ENCODE results near the gene MAPK7.

The MAPK7 gene

DNA sequence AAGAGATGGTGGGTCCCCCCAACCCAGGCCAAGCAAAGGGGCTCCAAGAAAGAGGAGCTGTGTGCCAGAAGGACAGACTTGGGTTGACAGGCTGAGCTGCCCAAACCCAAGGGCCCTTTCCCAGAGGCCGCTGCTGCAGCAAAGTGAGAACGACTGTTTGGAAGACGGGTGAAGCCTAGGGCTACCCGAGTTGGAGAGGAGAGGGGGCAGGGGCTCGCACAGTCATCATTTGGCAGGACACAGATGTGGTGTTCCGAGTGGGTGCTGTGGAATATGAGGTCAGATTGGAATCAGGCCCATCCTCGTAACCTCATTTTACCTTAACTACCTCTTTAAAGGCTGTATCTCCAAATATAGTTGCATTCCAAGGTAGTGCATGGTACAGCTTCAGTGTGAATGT, 14.0 kb downstream of the MAPK7 start:
- no peak for DNase-seq (ENCODE audit: low read depth in 2 of 3, low spot score in 1 of 3)

GRCh38 chr17:19397556-19398041, 19.3 kb downstream of the MAPK7 start:
- no peak for DNase-seq (ENCODE audit: low read depth in 2 of 3, low spot score in 1 of 3)

GRCh38 chr17:19398301-19399181, 20.2 kb downstream of the MAPK7 start:
- no peak for DNase-seq (ENCODE audit: low read depth in 2 of 3, low spot score in 1 of 3)

DNA sequence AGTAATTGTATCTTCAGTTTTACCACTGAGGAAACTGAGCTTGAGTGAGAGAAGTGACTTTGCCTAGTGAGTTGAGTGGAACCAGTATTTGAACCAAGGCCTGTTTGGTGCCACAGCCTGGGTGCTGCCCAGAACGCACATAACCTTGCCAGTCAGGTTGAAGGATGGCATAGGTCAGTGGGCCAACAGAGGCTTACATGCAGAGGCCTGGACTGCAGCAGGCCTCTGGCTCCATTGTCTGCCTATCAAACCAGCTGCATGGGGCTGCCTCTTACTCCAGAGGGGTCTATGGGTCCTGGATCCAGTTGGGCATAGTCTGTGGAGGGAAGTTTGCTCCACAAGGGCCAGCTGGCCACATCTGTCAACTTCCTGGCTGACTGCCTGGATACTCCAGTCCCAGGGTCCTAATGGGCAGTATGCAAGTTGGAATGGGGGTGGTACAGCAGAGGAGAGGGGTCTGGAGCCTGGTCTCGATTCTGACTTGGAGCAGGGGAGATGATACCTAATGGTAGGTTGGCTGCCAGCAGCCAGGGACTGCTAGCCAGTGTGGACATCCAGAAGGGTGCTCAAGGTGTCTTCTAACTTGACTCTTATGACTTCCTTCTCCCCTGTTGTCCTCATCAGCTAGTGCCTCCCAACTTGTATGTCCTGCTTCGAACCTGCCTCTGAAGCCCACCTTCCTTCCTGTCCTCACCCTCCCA, 21.6 kb downstream of the MAPK7 start:
- DNase-seq (ENCODE audit: low read depth in 2 of 3, low spot score in 1 of 3): no peak

DNA sequence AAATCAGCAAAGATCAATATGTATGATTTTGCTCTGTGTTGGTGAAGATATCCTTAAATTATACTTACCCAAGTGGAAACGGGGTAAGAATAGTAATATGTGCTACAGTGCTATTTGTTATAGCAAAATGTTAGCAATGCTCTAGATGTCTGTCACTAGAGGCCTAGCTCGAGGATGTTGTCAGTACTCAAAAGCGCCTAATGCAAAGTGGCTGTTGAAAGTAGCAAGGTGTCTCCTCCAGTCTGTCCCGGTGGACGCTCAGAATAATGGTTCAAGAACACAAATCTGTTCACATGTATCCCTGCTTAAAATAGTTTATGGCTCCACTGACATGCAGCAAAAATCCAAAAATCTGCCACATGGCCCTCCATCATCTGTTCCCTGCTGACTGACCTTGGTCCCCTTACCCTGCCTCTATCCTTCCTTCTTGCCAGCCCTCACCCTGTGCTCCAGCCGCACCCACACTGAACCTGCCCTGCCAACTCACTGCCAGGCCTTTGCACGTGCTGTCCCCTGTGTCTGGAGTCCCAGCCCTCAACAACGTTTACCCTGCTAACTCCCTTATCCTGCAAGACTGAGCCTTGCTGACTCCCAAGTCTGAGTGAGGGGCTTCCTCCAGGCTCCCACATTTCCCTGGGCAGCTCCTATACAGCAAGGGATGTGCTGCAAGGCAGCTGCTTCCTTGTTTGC, 23.2 kb downstream of the MAPK7 start:
- DNase-seq (ENCODE audit: low read depth in 2 of 3, low spot score in 1 of 3): no peak

DNA sequence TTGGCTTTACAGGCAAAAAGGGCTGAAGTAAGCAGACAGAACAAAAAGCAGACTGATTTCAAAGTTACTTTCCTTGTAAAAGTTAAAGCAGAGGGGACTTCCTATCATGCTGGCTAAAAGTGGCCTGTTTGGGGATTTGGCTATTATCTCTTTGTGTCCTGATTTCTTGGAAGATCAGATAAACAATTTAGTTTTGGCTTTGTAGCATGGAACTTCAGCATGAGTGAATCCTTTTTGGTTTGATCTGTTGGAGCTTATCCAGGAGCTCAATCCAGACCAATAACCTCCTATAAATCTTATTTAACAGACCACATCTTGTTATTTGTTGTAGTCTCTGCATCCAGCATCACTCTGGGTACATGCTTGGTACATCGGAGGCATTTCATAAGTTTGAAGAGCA, 23.9 kb downstream of the MAPK7 start:
- DNase-seq (ENCODE audit: low read depth in 2 of 3, low spot score in 1 of 3): no peak

DNA sequence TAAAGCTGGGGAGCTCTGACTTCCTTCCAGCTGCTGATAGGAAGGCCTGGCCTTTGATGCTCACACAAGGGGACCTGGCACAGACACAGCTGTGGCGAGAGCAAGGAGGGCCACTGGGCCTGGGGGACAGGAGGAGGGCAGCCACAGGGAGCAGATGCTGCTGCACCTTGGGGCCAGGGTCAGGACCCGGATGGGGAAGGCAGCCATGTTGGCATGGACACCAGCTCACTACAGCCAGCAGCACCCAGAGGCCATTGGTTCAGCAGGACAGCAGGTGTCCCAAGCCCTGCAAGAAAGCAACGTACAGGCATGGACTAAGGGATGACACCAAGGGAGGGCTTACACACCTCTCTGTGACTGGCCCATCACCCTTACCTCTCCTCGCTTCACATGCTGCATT, 24.7 kb downstream of the MAPK7 start:
- DNase-seq (ENCODE audit: low read depth in 2 of 3, low spot score in 1 of 3): no peak

- no peak for DNase-seq (ENCODE audit: low read depth in 2 of 3, low spot score in 1 of 3)
Observed at GRCh38 chr17:19404264-19404663, 26.0 kb downstream of the MAPK7 start.

GRCh38 chr17:19405114-19405513, 26.8 kb downstream of the MAPK7 start:
- no peak for DNase-seq (ENCODE audit: low read depth in 2 of 3, low spot score in 1 of 3)

- no peak for DNase-seq (ENCODE audit: low read depth in 2 of 3, low spot score in 1 of 3)
Observed at GRCh38 chr17:19407601-19408345, 29.5 kb downstream of the MAPK7 start.

DNA sequence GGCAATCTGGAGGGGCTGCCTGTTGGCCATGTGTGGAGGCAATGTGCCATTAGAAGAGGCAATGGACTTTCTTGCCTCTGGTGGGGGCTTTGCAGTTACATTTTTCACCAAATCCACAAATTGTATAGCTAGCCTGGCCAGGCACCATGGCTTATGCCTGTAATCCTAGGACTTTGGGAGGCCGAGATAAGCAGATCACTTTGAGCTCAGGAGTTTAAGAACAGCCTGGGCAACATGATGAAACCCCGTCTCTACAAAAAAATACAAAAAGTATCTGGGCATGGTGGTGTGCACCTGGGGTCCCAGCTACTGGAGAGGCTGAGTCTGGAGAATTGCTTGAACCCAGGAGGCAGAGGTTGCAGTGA, 30.0 kb downstream of the MAPK7 start:
- DNase-seq (ENCODE audit: low read depth in 2 of 3, low spot score in 1 of 3): no peak

GRCh38 chr17:19409066-19409465, 30.8 kb downstream of the MAPK7 start:
- no peak for DNase-seq (ENCODE audit: low read depth in 2 of 3, low spot score in 1 of 3)

GRCh38 chr17:19409509-19409908, 31.2 kb downstream of the MAPK7 start:
- peak in 1 of 3 donors; percentile 4 for DNase-seq (ENCODE audit: low read depth in 2 of 3, low spot score in 1 of 3)

GRCh38 chr17:19410091-19410490, 31.8 kb downstream of the MAPK7 start:
- no peak for DNase-seq (ENCODE audit: low read depth in 2 of 3, low spot score in 1 of 3)

DNA sequence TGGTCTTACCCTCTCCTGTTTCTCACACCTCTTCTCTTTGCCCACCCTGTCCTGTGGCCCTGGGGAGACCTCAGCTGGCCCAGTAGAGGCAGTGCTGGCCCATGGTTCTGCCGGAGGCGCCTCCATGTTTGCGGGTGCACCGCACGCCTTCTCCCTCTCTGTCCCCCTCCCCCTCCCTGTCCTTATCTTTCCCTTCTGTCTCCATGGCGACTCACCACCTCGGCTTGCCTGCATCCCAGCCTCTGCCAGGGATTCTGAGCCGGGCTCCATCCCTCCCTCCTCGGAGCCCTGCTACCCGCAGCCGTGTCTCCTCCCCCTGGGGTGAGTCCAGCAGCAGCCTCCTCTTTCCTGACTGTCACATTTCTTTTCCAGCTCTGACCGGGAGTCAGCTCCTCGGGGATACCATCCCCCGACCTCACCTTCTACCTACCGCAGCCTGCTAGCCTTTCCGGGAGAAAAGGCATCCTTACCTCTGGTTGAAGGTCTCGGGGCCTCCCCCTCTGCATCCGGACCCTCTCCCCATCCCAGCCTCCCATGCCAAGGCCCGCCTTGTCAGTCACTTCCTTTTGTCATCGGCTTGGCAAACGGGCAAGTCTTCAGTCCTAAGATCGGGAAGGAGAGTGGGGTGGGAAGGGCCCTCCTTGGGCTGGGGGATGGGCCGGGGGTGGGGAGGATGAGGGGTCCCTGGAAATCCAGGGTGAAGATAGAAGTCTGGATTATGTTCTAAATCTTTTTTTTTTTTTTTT, 32.8 kb downstream of the MAPK7 start, which contains the start of gene RNF112:
TSS of gene RNF112 (plus strand) at position 358 of the 746 bp plus-strand sequence. CDS start at position 535, 177 bp downstream.
- DNase-seq (ENCODE audit: low read depth in 2 of 3, low spot score in 1 of 3): no peak

- no peak for DNase-seq (ENCODE audit: low read depth in 2 of 3, low spot score in 1 of 3)
Observed at GRCh38 chr17:19411631-19412030, 33.3 kb downstream of the MAPK7 start.

DNA sequence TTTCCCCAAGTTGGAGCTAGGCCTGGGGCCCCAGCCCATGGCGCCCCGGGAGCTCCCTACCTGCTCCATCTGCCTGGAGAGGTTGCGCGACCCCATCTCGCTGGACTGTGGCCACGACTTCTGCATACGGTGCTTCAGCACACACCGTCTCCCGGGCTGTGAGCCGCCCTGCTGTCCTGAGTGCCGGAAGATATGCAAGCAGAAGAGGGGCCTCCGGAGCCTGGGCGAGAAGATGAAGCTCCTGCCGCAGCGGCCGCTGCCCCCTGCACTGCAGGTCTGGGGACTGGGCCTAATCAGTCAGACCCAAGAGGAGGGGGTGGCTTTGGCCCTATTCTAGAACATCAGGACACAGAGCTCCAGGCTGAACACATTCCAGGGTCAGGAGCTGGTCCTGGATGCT, 34.2 kb downstream of the MAPK7 start:
- DNase-seq (ENCODE audit: low read depth in 2 of 3, low spot score in 1 of 3): no peak

GRCh38 chr17:19412984-19413383, 34.7 kb downstream of the MAPK7 start:
- DNase-seq (ENCODE audit: low read depth in 2 of 3, low spot score in 1 of 3): no peak

DNA sequence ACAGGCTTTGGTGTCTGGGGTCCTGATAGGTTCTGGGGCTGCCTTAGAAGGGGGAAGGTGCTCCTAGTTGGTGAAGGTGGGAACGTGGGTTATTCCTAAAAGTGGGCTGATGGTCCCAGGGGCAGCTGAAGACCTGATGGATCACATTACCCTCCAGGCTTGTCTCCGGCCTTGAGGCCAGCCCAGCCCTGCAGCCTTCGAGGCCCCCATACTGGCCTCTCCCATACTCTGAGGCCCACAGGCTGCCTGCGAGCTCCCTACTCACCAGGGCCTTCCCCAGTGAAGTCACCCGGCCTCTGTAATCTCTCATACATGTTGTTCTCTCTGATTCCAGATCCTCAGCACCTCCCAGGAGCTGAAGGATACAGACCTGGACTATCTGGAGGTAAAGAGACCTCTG, 35.5 kb downstream of the MAPK7 start:
- DNase-seq (ENCODE audit: low read depth in 2 of 3, low spot score in 1 of 3): no peak
